Measurements from ENCODE around the gene RAMP3. TPM values are rescaled to one million over a fixed set of nuclear protein-coding genes. Genes with fewer than 3 reads are reported as not detected.
"Not testable (repeated sequence)": the region's sequence is repeated elsewhere in the genome, so short reads cannot be mapped to it uniquely, and the experiment has no call there.

RAMP3 gene
- total and polyA plus RNA-seq, 10 of the 15 experiments (the other 5 are each of a cell fraction or from before 2014, with no cell fraction given), result not detected

GRCh38 chr7:45112648-45113047 is 44.9 kb upstream of the RAMP3 start (continued):
- TF ChIP-seq, protein P1, sequence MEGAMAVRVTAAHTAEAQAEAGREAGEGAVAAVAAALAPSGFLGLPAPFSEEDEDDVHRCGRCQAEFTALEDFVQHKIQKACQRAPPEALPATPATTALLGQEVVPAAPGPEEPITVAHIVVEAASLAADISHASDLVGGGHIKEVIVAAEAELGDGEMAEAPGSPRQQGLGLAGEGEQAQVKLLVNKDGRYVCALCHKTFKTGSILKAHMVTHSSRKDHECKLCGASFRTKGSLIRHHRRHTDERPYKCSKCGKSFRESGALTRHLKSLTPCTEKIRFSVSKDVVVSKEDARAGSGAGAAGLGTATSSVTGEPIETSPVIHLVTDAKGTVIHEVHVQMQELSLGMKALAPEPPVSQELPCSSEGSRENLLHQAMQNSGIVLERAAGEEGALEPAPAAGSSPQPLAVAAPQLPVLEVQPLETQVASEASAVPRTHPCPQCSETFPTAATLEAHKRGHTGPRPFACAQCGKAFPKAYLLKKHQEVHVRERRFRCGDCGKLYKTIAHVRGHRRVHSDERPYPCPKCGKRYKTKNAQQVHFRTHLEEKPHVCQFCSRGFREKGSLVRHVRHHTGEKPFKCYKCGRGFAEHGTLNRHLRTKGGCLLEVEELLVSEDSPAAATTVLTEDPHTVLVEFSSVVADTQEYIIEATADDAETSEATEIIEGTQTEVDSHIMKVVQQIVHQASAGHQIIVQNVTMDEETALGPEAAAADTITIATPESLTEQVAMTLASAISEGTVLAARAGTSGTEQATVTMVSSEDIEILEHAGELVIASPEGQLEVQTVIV (IDR thresholded peaks at IDR 0.05; ENCODE audit: borderline replicate concordance, partially characterized antibody), result no peak
- TF ChIP-seq BACH1 (IDR thresholded peaks at IDR 0.05; ENCODE audit: borderline replicate concordance), result no peak
- no peak for TF ChIP-seq JUND (IDR thresholded peaks at IDR 0.05; ENCODE audit: low read depth, low read length)
- no peak for TF ChIP-seq MEF2B (IDR thresholded peaks at IDR 0.05; ENCODE audit: partially characterized antibody, poor library complexity, severe bottlenecking)
- TF ChIP-seq, protein P2, sequence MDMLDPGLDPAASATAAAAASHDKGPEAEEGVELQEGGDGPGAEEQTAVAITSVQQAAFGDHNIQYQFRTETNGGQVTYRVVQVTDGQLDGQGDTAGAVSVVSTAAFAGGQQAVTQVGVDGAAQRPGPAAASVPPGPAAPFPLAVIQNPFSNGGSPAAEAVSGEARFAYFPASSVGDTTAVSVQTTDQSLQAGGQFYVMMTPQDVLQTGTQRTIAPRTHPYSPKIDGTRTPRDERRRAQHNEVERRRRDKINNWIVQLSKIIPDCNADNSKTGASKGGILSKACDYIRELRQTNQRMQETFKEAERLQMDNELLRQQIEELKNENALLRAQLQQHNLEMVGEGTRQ (IDR thresholded peaks at IDR 0.05; ENCODE audit: borderline replicate concordance, low read depth, low read length), result no peak
- TF ChIP-seq, protein P3, sequence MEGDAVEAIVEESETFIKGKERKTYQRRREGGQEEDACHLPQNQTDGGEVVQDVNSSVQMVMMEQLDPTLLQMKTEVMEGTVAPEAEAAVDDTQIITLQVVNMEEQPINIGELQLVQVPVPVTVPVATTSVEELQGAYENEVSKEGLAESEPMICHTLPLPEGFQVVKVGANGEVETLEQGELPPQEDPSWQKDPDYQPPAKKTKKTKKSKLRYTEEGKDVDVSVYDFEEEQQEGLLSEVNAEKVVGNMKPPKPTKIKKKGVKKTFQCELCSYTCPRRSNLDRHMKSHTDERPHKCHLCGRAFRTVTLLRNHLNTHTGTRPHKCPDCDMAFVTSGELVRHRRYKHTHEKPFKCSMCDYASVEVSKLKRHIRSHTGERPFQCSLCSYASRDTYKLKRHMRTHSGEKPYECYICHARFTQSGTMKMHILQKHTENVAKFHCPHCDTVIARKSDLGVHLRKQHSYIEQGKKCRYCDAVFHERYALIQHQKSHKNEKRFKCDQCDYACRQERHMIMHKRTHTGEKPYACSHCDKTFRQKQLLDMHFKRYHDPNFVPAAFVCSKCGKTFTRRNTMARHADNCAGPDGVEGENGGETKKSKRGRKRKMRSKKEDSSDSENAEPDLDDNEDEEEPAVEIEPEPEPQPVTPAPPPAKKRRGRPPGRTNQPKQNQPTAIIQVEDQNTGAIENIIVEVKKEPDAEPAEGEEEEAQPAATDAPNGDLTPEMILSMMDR (IDR thresholded peaks at IDR 0.05 in 2 of 3, conservative IDR thresholded peaks at IDR 0.05 in 1 of 3; ENCODE audit: control insufficient read depth in 2 of 3, extremely low read depth in 1 of 3, insufficient read depth in 1 of 3, low read depth in 3 of 3, low read length in 3 of 3), result no peak
- no peak for TF ChIP-seq ZNF622 (IDR thresholded peaks at IDR 0.05)

GRCh38 chr7:45114257-45114656 is 43.3 kb upstream of the RAMP3 start:
- peaks cover 22% of the 10 kb centered on the region for H3K79me2 ChIP-seq (ENCODE audit: control insufficient read depth, insufficient read depth, low read length)
- BruUV-seq (replicated peaks); H3K9me3 ChIP-seq (replicated peaks; ENCODE audit: control insufficient read depth, insufficient read depth, low read length); H4K20me1 ChIP-seq (ENCODE audit: control insufficient read depth, insufficient read depth); FAIRE-seq; POLR2A ChIA-PET; H3K4me1 ChIP-seq (ENCODE audit: control insufficient read depth, insufficient read depth, low read length); H3K36me3 ChIP-seq (ENCODE audit: control insufficient read depth in 2 of 2, insufficient read depth in 2 of 2, low read length in 1 of 2); H3K27ac ChIP-seq (ENCODE audit: control insufficient read depth, insufficient read depth); H3K4me3 ChIP-seq; H3K9ac ChIP-seq (ENCODE audit: control insufficient read depth, insufficient read depth, low read length); ATAC-seq; DNase-seq (ENCODE audit: low read depth, low spot score); H3K27me3 ChIP-seq (replicated peaks in 1 of 2; ENCODE audit: control insufficient read depth in 2 of 2, insufficient read depth in 2 of 2, low read length in 1 of 2); in situ Hi-C loops (cut with MboI); H3K4me2 ChIP-seq (ENCODE audit: control insufficient read depth, insufficient read depth); H2AFZ ChIP-seq (ENCODE audit: control insufficient read depth, low read depth, low read length): not testable (repeated sequence)
- intact Hi-C loops (cut with micrococcal nuclease; ENCODE audit: unreplicated experiment), result loop anchor here (5.0 kb wide), 2 partner anchors 87 to 267 kb away; partner anchors contain the start of gene H2AZ2
- SMC1A ChIA-PET (ENCODE audit: uncharacterized antibody, unreplicated experiment), result interaction anchor here (0.9 to 7.1 kb wide), 9 partner anchors 20 to 270 kb away, joined by 3 to 61 read pairs (median 3); partner anchors contain the start of gene CCM2
- RAD21 ChIA-PET (ENCODE audit: unreplicated experiment), result interaction anchor here (0.8 to 4.4 kb wide), 4 partner anchors 19 to 140 kb away, joined by 3 to 20 read pairs (median 6); no protein-coding TSS in a partner anchor
- WGBS (ENCODE audit: insufficient coverage, insufficient replicate concordance, low lambda C conversion rate, missing lambda C conversion rate), result 31% methylated on average over 1 of the region's 1 CpG
- CTCF ChIA-PET, result interaction anchor here (1.0 to 5.9 kb wide), 6 partner anchors 9 to 257 kb away, joined by 3 to 39 read pairs (median 4); no protein-coding TSS in a partner anchor

Data from GM12878 (cell line).